GM19452 (cell line): ENCODE data around the gene NBPF9.
"Not testable (repeated sequence)": the region's sequence is repeated elsewhere in the genome, so short reads cannot be mapped to it uniquely, and the experiment has no call there.

ENCODE experiments used
- ATAC-seq: cut with Tn5 transposase; IDR thresholded peaks from one replicate; pipeline ENCODE4 v1.9.1; 2021; ENCODE audit not compliant: unreplicated experiment

The NBPF9 gene

DNA sequence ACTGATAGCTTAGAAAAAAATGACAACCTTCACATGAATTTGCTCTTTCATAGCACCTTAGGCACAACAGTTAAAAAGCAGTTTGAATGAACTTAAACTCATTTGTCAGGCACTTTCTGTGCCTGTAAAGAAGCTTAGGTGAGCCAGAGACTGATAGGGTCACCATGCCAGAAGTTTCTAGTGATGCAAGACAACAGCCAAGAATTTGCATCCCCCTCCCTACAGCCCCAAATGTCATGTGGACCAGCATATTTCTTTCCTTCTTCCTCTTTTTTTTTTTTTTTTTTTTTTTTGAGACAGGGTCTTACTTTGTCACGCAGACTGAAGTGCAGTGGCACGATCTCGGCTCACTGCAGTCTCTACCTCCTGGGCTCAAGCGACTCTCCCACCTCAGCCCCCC, 89.8 kb downstream of the NBPF9 start:
- not testable (repeated sequence) for ATAC-seq

GRCh38 chr1:149012599-149012998, 90.8 kb downstream of the NBPF9 start:
- ATAC-seq: not testable (repeated sequence)

DNA sequence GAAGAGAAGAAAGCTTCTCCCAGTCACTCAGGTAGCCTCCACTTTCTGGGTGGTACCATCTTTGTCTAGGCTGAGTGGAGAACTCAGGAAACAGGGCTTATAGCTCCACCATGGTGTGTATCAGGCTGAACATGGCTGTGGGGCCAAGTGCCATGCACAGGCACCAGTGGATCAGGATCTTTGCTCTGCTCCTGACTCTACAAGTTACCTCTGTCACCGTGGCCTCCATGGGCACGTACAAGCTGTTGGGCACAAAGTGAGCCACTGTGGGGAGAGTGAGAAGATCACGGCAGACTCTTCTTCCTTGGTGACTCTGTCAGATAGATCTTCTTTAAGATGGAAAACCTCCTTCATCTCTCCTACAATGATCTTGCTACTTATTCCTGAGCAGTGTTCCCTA, 93.6 kb downstream of the NBPF9 start:
- not testable (repeated sequence) for ATAC-seq

- ATAC-seq: not testable (repeated sequence)
These were observed 94.6 kb downstream of the NBPF9 start for GRCh38 chr1:149008769-149009168.

GRCh38 chr1:149008326-149008725, 95.0 kb downstream of the NBPF9 start:
- ATAC-seq: not testable (repeated sequence)
